Measurements from ENCODE around the gene EEF2KMT. TPM values are rescaled to one million over a fixed set of nuclear protein-coding genes. Genes with fewer than 3 reads are reported as not detected.
"Not testable (repeated sequence)": the region's sequence is repeated elsewhere in the genome, so short reads cannot be mapped to it uniquely, and the experiment has no call there.

EEF2KMT gene, protein sequence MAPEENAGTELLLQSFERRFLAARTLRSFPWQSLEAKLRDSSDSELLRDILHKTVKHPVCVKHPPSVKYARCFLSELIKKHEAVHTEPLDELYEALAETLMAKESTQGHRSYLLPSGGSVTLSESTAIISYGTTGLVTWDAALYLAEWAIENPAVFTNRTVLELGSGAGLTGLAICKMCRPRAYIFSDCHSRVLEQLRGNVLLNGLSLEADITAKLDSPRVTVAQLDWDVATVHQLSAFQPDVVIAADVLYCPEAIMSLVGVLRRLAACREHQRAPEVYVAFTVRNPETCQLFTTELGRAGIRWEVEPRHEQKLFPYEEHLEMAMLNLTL
- 8.7 to 11.9 TPM (median 10.7 TPM) in 3 replicates for total RNA-seq
- long read RNA-seq, transcript EEF2KMT-201 (8 exons, 2,390 nt), result major isoform, 15 of 43 reads
- long read RNA-seq, transcript EEF2KMT-202 (7 exons, 2,268 nt), result minor isoform, 8 of 43 reads
- long read RNA-seq, partial matches to known transcripts, result 4 of 43 reads
- long read RNA-seq, other reads (novel, unspliced or antisense), result 13 of 43 reads

DNA sequence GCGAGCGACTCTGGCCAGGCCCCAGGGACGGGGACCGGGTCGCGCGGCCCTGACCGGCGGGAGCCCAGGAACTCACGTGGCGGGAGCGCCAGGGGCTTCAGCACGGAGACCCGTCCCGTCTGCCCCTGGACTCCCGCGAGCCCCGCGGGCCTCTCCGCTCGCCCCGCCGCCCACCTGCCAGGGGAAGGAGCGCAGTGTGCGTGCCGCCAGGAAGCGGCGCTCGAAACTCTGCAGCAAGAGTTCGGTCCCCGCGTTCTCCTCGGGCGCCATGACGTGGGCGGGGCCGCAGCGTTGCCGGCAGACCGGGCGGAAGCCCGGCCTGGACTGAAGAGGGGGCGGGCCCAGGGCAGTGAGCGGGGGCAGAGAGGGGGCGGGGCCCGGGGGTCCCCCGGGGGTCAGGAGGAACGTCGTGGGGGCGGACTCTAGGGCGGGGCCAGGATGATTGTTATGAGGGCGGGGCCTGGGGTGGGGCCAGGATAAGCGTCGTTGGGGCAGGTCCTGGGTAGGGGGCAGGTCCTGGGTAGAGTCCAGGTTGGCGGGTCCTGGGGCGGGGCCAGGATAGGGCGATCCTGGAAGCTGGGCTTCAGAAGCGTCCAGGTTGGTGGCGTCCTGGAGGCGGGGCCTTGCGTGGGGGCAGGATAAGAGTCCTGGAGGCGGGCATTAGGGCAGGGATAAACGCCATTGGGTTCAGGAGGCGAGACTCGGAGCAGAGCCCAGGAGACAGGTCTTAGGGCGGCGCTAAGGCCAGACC, at the start of gene EEF2KMT:
Gene EEF2KMT, minus strand, starts transcription at position 326 of the 751 bp plus-strand sequence. Its CDS starts 56 bp downstream, at position 270.
- DNase-seq (ENCODE audit: low spot score), result peak; percentile 100
- not testable (repeated sequence) for H3K27me3 Mint-ChIP-seq (ENCODE audit: low read depth); H3K36me3 Mint-ChIP-seq (ENCODE audit: low read depth); H3K9me3 Mint-ChIP-seq (ENCODE audit: low read depth)
- Mint-ChIP-seq H3K27ac (ENCODE audit: unreplicated experiment) (peak within 1 kb of the TSS; percentile 86), H3K4me1 (ENCODE audit: low read depth) (peaks cover 16% of the 10 kb centered on the region), H3K4me3 (ENCODE audit: unreplicated experiment) (peak within 1 kb of the TSS; percentile 79)

DNA sequence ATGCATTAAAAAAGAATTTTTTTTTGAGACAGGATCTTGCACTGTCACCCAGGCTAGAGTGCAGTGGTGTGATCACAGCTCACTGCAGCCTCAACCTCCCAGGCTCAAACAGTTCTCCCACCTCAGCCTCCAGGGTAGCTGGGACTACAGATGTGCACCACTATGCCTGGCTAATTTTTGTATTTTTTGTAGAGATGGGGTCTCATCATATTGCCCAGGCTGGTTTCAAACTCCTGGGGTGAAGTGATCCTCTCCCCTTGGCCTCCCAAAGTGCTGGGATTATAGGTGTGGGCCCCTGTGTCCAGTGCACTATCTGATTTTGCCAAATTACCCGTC, 47.0 kb upstream of the EEF2KMT start:
- H3K9me3 Mint-ChIP-seq (ENCODE audit: low read depth); DNase-seq (ENCODE audit: low spot score); H3K36me3 Mint-ChIP-seq (ENCODE audit: low read depth); H3K4me1 Mint-ChIP-seq (ENCODE audit: low read depth); H3K27ac Mint-ChIP-seq (ENCODE audit: unreplicated experiment); H3K27me3 Mint-ChIP-seq (ENCODE audit: low read depth); H3K4me3 Mint-ChIP-seq (ENCODE audit: unreplicated experiment): not testable (repeated sequence)

DNA sequence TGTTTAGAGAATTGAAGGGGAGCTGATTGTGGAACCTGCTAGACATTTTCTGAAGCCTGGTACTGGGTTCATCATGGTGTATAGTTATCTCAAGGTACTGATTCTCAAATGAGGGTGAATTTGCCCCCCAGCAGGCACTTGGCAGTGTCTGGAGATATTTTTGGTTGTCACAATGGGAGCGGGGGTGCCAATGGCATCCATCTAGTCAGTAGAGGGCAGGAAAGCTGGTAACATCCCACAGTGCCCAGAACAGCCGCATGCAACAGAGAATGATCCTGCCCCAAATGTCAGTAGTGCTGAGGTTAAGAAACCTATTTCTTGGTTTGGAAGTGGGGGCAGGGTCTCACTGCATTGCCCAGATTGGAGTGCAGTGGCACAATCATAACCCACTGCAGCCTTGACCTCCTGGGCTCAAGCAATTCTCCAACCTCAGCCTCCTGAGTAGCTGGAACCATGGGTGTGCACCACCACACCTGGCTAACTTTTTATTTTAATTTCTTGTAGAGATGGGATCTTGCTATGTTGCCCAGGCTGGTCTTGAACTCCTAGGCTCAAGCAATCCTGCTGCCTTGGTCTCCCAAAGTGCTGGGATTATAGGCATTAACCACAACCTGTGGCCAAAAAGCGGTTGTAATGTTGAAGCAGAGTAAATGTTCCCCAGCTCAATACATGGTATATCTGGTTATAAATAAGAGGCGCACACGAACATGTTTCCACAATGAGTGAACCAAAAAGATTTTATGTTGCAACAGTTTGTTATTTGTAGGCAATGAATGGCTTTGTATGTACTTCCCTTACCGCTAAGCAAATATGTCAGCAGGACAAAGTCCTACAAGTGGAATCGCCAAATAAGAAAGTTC, 46.4 kb upstream of the EEF2KMT start:
- H3K27ac Mint-ChIP-seq (ENCODE audit: unreplicated experiment), result no peak overlapping the region
- H3K4me3 Mint-ChIP-seq (ENCODE audit: unreplicated experiment), result no peak overlapping the region
- H3K9me3 Mint-ChIP-seq (ENCODE audit: low read depth), result no peaks in the 10 kb centered on the region
- H3K36me3 Mint-ChIP-seq (ENCODE audit: low read depth), result no peaks in the 10 kb centered on the region
- DNase-seq (ENCODE audit: low spot score), result no peak
- TF ChIP-seq, protein P1, sequence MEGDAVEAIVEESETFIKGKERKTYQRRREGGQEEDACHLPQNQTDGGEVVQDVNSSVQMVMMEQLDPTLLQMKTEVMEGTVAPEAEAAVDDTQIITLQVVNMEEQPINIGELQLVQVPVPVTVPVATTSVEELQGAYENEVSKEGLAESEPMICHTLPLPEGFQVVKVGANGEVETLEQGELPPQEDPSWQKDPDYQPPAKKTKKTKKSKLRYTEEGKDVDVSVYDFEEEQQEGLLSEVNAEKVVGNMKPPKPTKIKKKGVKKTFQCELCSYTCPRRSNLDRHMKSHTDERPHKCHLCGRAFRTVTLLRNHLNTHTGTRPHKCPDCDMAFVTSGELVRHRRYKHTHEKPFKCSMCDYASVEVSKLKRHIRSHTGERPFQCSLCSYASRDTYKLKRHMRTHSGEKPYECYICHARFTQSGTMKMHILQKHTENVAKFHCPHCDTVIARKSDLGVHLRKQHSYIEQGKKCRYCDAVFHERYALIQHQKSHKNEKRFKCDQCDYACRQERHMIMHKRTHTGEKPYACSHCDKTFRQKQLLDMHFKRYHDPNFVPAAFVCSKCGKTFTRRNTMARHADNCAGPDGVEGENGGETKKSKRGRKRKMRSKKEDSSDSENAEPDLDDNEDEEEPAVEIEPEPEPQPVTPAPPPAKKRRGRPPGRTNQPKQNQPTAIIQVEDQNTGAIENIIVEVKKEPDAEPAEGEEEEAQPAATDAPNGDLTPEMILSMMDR (IDR thresholded peaks at IDR 0.05), result no peak
- H3K27me3 Mint-ChIP-seq (ENCODE audit: low read depth), result peaks cover 11% of the 10 kb centered on the region
- no peaks in the 10 kb centered on the region for H3K4me1 Mint-ChIP-seq (ENCODE audit: low read depth)

DNA sequence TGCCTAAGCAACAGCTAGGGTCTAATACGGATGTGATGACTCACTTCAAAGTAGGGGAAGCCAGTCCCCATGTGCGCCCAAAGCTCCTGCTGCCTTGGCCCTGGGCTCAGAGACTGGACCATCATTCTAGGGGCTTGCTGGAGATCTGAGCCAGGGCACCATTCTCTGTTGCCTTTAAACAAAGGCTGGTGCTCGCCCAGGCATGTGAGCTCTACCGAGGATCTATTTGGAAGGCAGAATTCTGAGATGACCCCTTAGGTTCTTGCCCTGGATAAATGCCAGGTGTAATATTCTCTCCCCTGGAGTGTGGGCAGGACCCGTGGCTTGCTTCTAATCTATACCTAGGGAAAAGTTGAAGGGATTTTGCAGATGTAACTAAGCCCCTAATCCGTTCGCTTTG, 42.6 kb upstream of the EEF2KMT start:
- not testable (repeated sequence) for H3K27ac Mint-ChIP-seq (ENCODE audit: unreplicated experiment); H3K4me3 Mint-ChIP-seq (ENCODE audit: unreplicated experiment); H3K4me1 Mint-ChIP-seq (ENCODE audit: low read depth); H3K36me3 Mint-ChIP-seq (ENCODE audit: low read depth); DNase-seq (ENCODE audit: low spot score); H3K9me3 Mint-ChIP-seq (ENCODE audit: low read depth)
- peaks cover 13% of the 10 kb centered on the region for H3K27me3 Mint-ChIP-seq (ENCODE audit: low read depth)

DNA sequence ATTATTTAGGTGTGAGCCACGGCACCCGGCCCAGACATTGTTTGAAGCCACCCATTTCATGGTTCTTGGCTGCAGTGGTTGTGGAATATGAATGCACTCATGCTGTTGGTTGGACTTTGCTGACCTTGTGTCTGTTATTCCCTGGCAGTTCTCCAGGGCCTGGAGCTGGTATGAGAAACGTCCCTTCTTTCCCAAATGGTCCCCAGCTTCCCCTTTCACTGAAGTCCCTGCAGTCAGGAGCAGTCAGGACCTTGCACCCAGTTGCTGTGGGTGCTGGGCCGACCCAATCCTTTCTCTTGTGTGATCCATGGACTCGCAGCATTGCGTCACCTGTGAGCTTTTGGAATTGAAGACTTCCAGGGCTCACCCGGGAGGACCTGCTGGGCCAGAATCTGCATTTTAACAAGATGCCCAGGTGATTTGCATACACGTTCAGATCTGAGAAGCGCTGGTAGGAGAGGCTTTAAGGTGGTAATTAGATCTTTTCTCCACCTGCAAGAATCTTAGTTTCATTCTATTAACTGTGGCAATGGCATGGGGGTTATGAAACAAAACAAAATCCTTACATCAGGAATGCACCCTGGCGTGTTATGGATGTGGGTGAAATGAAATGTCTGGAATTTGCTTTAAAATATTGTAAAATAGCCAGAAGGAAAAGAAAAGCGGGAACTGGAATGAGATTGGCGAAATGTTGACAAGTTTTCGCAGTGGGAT, 37.3 kb upstream of the EEF2KMT start:
- Mint-ChIP-seq H3K4me3 (ENCODE audit: unreplicated experiment) (peak overlapping the region; percentile 31), H3K4me1 (ENCODE audit: low read depth) (peaks cover 11% of the 10 kb centered on the region), H3K27ac (ENCODE audit: unreplicated experiment) (peak overlapping the region; percentile 69)
- not testable (repeated sequence) for H3K27me3 Mint-ChIP-seq (ENCODE audit: low read depth); DNase-seq (ENCODE audit: low spot score); H3K36me3 Mint-ChIP-seq (ENCODE audit: low read depth); H3K9me3 Mint-ChIP-seq (ENCODE audit: low read depth)

DNA sequence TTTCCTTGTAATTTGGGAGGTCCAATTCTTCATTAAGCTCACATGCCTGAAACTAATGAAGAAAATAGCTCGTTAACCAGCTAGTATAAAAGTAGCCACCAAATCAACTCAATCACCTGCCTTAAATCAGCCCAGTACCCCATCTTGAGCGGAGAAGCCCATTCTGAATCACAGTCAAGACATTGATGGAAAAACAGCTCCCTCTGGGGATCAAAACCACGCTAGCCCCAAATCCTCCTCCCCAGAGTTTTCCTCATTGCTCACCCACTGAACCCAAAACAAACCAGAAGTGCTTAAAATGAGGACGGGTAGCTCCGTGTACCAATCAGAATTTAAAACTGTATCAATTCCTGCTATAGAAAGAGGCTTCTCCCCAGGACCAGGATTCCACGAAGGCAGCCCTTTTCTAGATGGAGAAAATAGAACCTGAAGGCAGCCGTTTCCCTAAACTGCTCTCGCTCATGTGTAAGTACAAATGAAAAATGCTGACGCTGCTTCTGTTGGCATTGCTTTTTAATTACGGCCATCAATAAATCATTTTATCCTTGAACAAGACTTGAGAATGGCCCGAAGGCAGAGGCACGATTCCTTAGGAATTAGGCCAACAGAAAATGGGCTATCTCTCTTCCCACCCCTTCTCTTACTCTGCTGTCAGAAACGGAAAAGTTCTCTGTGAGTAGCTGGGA, 35.5 kb upstream of the EEF2KMT start:
- DNase-seq (ENCODE audit: low spot score); H3K27ac Mint-ChIP-seq (ENCODE audit: unreplicated experiment); H3K36me3 Mint-ChIP-seq (ENCODE audit: low read depth); H3K4me3 Mint-ChIP-seq (ENCODE audit: unreplicated experiment); H3K9me3 Mint-ChIP-seq (ENCODE audit: low read depth); H3K27me3 Mint-ChIP-seq (ENCODE audit: low read depth): not testable (repeated sequence)
- peaks cover 11% of the 10 kb centered on the region for H3K4me1 Mint-ChIP-seq (ENCODE audit: low read depth)

DNA sequence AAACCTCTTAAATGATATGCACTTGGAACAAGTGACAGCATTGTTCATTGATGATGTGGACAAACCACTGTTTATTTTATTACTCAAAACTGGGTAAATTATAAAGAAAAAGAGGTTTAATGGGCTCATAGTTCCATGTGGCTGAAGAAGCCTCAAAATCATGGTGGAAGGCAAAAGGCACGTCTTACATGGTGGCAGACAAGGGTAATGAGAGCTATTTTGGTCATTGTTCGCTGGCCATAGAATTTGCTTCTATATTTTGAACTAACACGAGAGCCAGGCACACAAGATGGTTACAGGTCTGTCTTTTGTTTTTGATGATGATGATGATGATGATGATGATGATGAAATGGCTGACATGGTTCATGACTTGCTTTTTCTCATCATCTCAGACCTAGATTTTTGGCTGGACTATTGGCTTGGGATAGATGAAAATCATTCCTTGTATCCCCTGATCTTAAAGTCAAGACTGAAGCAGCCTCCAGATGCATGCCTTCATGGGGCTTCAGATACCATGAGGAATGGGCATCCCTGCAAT, 33.9 kb upstream of the EEF2KMT start:
- not testable (repeated sequence) for H3K4me3 Mint-ChIP-seq (ENCODE audit: unreplicated experiment); H3K9me3 Mint-ChIP-seq (ENCODE audit: low read depth); DNase-seq (ENCODE audit: low spot score); H3K27me3 Mint-ChIP-seq (ENCODE audit: low read depth); H3K27ac Mint-ChIP-seq (ENCODE audit: unreplicated experiment); H3K36me3 Mint-ChIP-seq (ENCODE audit: low read depth)
- H3K4me1 Mint-ChIP-seq (ENCODE audit: low read depth), result peaks cover 11% of the 10 kb centered on the region

DNA sequence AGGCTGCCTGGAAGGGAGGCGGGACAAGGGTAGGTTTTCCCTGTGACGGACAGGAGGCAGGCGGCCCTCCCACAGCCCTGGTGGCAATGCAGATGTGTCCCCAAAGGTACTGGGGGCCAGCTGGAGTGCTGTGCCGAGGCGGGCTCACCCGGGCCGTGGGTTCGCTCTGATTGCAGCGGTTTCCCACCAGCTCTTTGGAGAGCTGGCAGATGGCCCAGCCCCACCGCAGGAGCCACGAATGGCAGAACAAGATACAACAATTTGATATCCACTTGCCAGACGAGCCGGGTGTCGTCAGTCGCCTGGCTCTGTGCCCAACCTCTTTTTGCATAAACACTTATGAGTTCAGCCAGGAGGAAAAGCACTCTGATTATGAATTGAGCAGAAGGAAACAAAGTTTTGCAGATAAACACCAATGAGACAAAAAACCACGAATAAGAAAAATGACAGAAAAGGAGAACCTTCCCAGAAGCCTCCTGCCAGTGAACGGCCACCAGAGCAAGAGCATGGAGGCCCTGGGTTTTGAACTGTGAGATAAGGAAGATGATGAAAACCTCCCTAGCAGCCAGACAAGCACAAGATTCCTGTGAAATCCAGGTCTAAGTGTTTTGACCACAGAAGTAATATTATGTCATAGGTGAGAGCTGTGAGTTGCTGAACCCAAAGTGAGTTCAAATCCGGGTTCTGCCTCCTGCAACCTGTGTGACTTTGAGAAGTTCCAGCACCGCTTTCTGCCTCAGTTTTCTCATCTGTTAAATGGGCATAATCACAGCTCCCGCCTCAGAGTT, 19.9 kb upstream of the EEF2KMT start:
- DNase-seq (ENCODE audit: low spot score); H3K27ac Mint-ChIP-seq (ENCODE audit: unreplicated experiment); H3K9me3 Mint-ChIP-seq (ENCODE audit: low read depth); H3K4me1 Mint-ChIP-seq (ENCODE audit: low read depth); H3K36me3 Mint-ChIP-seq (ENCODE audit: low read depth); H3K4me3 Mint-ChIP-seq (ENCODE audit: unreplicated experiment): not testable (repeated sequence)
- peaks cover 41% of the 10 kb centered on the region for H3K27me3 Mint-ChIP-seq (ENCODE audit: low read depth)

DNA sequence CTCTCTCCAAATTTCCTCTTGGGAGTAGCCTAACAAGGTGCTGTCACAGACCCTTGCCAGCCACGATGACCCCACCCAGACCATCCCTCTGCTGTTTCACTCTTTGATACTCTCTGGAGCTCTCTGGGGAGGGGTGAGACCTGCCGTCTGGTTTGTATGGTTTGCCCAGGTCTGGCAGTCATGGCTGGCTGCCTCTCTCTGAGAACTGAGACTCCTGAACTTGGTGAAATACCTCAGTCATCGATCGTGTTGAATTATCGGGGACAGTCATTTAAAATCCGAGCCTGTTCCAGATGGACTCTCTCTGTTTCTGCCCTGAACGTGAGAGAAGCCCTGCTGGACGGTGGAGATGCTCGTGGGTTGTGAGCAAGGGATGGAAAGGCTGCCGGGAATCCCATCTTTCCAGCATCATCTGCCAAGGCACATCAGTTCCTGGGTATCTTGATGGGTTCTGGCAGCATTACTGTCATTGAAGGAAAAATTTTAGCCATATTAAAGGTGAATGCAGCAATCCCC, 19.2 kb upstream of the EEF2KMT start:
- not testable (repeated sequence) for H3K9me3 Mint-ChIP-seq (ENCODE audit: low read depth); H3K27ac Mint-ChIP-seq (ENCODE audit: unreplicated experiment); DNase-seq (ENCODE audit: low spot score); H3K4me3 Mint-ChIP-seq (ENCODE audit: unreplicated experiment); H3K36me3 Mint-ChIP-seq (ENCODE audit: low read depth); H3K4me1 Mint-ChIP-seq (ENCODE audit: low read depth)
- peaks cover 39% of the 10 kb centered on the region for H3K27me3 Mint-ChIP-seq (ENCODE audit: low read depth)

All from chondrocyte (in vitro differentiated cells).